HG03060 (cell line): ENCODE measurements around the gene MYF5.
"Not testable (repeated sequence)": the region's sequence is repeated elsewhere in the genome, so short reads cannot be mapped to it uniquely, and the experiment has no call there.

ENCODE experiments used
- ATAC-seq: cut with Tn5 transposase; IDR thresholded peaks from one replicate; pipeline ENCODE4 v1.9.1; 2021; ENCODE audit warnings: low read depth, moderate number of reproducible peaks; ENCODE audit not compliant: unreplicated experiment

MYF5 gene

GRCh38 chr12:80716696-80717469, at the start of gene MYF5:
MYF5 (plus strand) TSS chr12:80716912; CDS start chr12:80717064, 152 bp downstream.
- ATAC-seq = no peak

- no peak for ATAC-seq
Measured at GRCh38 chr12:80670214-80670613, 46.5 kb upstream of the MYF5 start.

GRCh38 chr12:80676042-80676636, 40.6 kb upstream of the MYF5 start:
- not testable (repeated sequence) for ATAC-seq

GRCh38 chr12:80676856-80677255, 39.9 kb upstream of the MYF5 start:
- ATAC-seq = no peak

GRCh38 chr12:80677994-80678393, 38.7 kb upstream of the MYF5 start:
- ATAC-seq = no peak

GRCh38 chr12:80679346-80680131, 37.2 kb upstream of the MYF5 start:
- no peak for ATAC-seq

GRCh38 chr12:80681287-80681686, 35.4 kb upstream of the MYF5 start:
- no peak for ATAC-seq

- ATAC-seq = no peak
Measured at GRCh38 chr12:80681786-80682185, 34.9 kb upstream of the MYF5 start.

GRCh38 chr12:80684077-80684495, 32.6 kb upstream of the MYF5 start:
- no peak for ATAC-seq

GRCh38 chr12:80690090-80690489, 26.6 kb upstream of the MYF5 start:
- no peak for ATAC-seq

GRCh38 chr12:80690513-80690912, 26.2 kb upstream of the MYF5 start:
- no peak for ATAC-seq

- no peak for ATAC-seq
Measured at GRCh38 chr12:80692114-80692513, 24.6 kb upstream of the MYF5 start.

GRCh38 chr12:80697270-80697887, 19.3 kb upstream of the MYF5 start:
- no peak for ATAC-seq

- no peak for ATAC-seq
Measured at GRCh38 chr12:80698256-80698655, 18.5 kb upstream of the MYF5 start.

GRCh38 chr12:80698847-80699542, 17.7 kb upstream of the MYF5 start:
- ATAC-seq = no peak

- no peak for ATAC-seq
Measured at GRCh38 chr12:80700327-80700726, 16.4 kb upstream of the MYF5 start.

- no peak for ATAC-seq
Measured at GRCh38 chr12:80701388-80701787, 15.3 kb upstream of the MYF5 start.

- ATAC-seq = peak; percentile 78
Measured at GRCh38 chr12:80702889-80703805, 13.6 kb upstream of the MYF5 start.

GRCh38 chr12:80704420-80704819, 12.3 kb upstream of the MYF5 start:
- no peak for ATAC-seq
